Activated CD4-positive, alpha-beta T cell treated with anti-CD3 and anti-CD28 coated beads, Interleukin-2, amount 10 ng/mL, durations not matched to agents 24 days and 14 days (primary cell): ENCODE data around the gene MPHOSPH9. TPM values are rescaled to one million over a fixed set of nuclear protein-coding genes. Genes with fewer than 3 reads are reported as not detected.

ENCODE experiments used
- DNase-seq: peaks from one replicate; pipeline ENCODE4 v3.0.0; 2022
- H3K27ac Mint-ChIP-seq: one replicate; pipeline ENCODE4 v1.8.0; 2022; ENCODE audit warnings: mild to moderate bottlenecking, mixed read lengths
- H3K27me3 Mint-ChIP-seq: one replicate; pipeline ENCODE4 v1.8.0; 2022; ENCODE audit warnings: mixed read lengths
- H3K36me3 Mint-ChIP-seq: one replicate; pipeline ENCODE4 v1.8.0; 2022; ENCODE audit warnings: low read depth, mild to moderate bottlenecking, mixed read lengths
- H3K4me1 Mint-ChIP-seq: one replicate; pipeline ENCODE4 v1.8.0; 2021; ENCODE audit warnings: mixed read lengths
- H3K4me3 Mint-ChIP-seq: one replicate; pipeline ENCODE4 v1.8.0; 2022; ENCODE audit warnings: mild to moderate bottlenecking, moderate library complexity, mixed read lengths
- H3K9me3 Mint-ChIP-seq: one replicate; pipeline ENCODE4 v1.8.0; 2021; ENCODE audit warnings: mixed read lengths
- intact Hi-C: fragments of 100-400 bp; cut with micrococcal nuclease; formaldehyde crosslinking; loops from one replicate; pipeline ENCODE4 v1.15.1; 2023
- total RNA-seq: library from RNA; stranded (reverse); gene quantifications from 2 replicates; pipeline ENCODE4 v1.2.3, GENCODE V29; 2022

Gene MPHOSPH9
- total RNA-seq, 1 donor from 2014 or later: 90.3 TPM

DNA sequence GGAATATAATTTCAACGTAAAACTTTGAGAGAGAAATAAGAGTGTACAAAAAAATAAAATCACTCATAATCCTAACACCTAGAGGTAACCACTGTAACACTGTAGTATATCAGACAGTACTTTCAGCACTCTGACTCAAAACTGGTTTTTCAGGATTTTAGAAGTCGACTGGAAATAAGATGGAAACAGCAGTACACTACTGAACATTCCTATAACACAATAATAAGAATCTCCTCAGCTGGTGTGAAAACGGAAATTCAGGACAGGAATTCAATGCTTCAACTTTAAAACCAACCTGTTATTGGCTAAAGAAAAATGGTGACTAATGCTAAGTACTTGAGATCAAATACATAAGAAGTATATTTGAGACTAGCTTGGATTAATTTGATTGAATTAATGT, 69.7 kb downstream of the MPHOSPH9 start:
- H3K27me3 Mint-ChIP-seq: no peaks in the 10 kb centered on the region
- intact Hi-C loops: no loop called here
- no peak overlapping the region for H3K27ac Mint-ChIP-seq
- H3K4me1 Mint-ChIP-seq: no peaks in the 10 kb centered on the region
- H3K36me3 Mint-ChIP-seq: peaks cover 49% of the 10 kb centered on the region
- no peaks in the 10 kb centered on the region for H3K9me3 Mint-ChIP-seq
- DNase-seq: no peak
- H3K4me3 Mint-ChIP-seq: no peak overlapping the region

DNA sequence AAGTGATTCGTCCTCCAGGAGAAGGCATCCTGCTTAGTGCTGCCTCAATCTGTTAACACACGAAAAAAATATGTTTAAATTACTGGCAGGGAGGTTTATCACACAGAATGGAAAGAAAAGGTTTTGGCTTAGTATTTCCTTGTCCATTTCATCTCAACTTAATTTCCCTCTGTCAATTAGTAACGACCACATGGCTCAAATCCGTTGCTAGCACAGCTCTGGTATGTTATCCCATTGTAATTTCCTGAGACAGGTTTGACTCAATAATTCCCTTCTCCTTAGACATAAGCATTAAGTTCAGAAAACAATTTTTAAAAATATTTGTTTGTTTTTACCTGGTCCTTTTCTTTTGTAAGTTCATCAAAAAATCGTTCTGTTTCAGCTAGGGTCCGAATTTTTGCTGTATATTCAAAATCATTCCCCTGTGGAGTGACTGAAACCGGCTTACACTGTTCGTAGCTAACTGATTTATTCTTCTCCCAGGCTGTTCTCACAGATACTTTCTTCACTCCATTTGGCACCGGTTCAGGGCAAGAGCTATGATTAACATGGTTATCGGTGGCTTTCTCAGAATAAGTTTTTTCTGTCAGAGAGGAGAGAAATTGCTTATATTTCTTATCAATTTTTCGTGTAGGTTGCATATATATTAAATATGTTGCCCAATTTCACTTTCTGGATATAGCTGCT, 72.0 kb downstream of the MPHOSPH9 start:
- no peak overlapping the region for H3K4me3 Mint-ChIP-seq
- H3K36me3 Mint-ChIP-seq: peaks cover 40% of the 10 kb centered on the region
- H3K9me3 Mint-ChIP-seq: no peaks in the 10 kb centered on the region
- intact Hi-C loops: no loop called here
- no peaks in the 10 kb centered on the region for H3K4me1 Mint-ChIP-seq
- H3K27ac Mint-ChIP-seq: no peak overlapping the region
- H3K27me3 Mint-ChIP-seq: no peaks in the 10 kb centered on the region
- no peak for DNase-seq

GRCh38 chr12:123153906-123154305, 79.0 kb downstream of the MPHOSPH9 start:
- DNase-seq: no peak
- Mint-ChIP-seq H3K4me3 (no peak overlapping the region), H3K27me3 (peaks cover 9% of the 10 kb centered on the region), H3K27ac (no peak overlapping the region), H3K36me3 (peaks cover 19% of the 10 kb centered on the region), H3K9me3 (no peaks in the 10 kb centered on the region), H3K4me1 (peaks cover 22% of the 10 kb centered on the region)
- intact Hi-C loops: loop anchor here (5.0 kb wide), 1 partner anchor 83 kb away; no protein-coding TSS in a partner anchor

DNA sequence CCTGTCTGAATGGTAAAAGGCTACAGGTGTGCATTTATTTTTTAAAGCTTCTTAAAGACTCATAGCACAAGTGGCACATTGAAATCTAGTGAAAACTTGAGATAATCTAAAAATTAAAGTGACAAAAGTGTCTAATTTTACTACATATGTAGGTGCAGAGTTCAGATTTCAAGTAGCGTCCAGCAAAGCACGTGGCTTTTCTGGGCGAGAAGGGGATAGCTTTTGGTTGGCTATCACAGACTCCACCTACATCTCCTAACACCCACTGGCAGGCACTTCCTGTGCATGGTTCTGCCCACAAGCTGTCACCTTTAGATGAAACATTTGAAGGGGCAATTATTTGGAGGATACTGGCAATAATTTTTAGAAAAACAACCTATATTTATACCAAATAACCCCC, 80.1 kb downstream of the MPHOSPH9 start:
- Mint-ChIP-seq H3K9me3 (no peaks in the 10 kb centered on the region), H3K36me3 (peaks cover 26% of the 10 kb centered on the region), H3K27me3 (peaks cover 15% of the 10 kb centered on the region), H3K27ac (no peak overlapping the region), H3K4me1 (peaks cover 31% of the 10 kb centered on the region), H3K4me3 (no peak overlapping the region)
- intact Hi-C loops: loop anchor here (5.0 kb wide), 1 partner anchor 84 kb away; no protein-coding TSS in a partner anchor
- no peak for DNase-seq

GRCh38 chr12:123151457-123152454, 81.2 kb downstream of the MPHOSPH9 start:
- DNase-seq: no peak
- Mint-ChIP-seq H3K9me3 (no peaks in the 10 kb centered on the region), H3K27me3 (peaks cover 15% of the 10 kb centered on the region), H3K27ac (peak overlapping the region; percentile 86), H3K4me3 (peak overlapping the region; percentile 85), H3K4me1 (peaks cover 32% of the 10 kb centered on the region), H3K36me3 (peaks cover 28% of the 10 kb centered on the region)
- intact Hi-C loops: loop anchor here (1.0 to 5.0 kb wide), 4 partner anchors 15 to 86 kb away; no protein-coding TSS in a partner anchor

GRCh38 chr12:123150744-123151456, 82.0 kb downstream of the MPHOSPH9 start, which contains the start of gene PITPNM2:
Gene PITPNM2, minus strand, starts transcription at chr12:123151090. Its CDS starts 116,500 bp downstream, at chr12:123034590.
- H3K4me1 Mint-ChIP-seq: peaks cover 32% of the 10 kb centered on the region
- peak; percentile 91 for DNase-seq
- H3K36me3 Mint-ChIP-seq: peaks cover 29% of the 10 kb centered on the region
- intact Hi-C loops: loop anchor here (1.0 to 5.0 kb wide), 4 partner anchors 16 to 86 kb away; no protein-coding TSS in a partner anchor
- no peaks in the 10 kb centered on the region for H3K9me3 Mint-ChIP-seq
- H3K4me3 Mint-ChIP-seq: peak within 1 kb of the TSS; percentile 85
- peak within 1 kb of the TSS; percentile 86 for H3K27ac Mint-ChIP-seq
- H3K27me3 Mint-ChIP-seq: peaks cover 15% of the 10 kb centered on the region

DNA sequence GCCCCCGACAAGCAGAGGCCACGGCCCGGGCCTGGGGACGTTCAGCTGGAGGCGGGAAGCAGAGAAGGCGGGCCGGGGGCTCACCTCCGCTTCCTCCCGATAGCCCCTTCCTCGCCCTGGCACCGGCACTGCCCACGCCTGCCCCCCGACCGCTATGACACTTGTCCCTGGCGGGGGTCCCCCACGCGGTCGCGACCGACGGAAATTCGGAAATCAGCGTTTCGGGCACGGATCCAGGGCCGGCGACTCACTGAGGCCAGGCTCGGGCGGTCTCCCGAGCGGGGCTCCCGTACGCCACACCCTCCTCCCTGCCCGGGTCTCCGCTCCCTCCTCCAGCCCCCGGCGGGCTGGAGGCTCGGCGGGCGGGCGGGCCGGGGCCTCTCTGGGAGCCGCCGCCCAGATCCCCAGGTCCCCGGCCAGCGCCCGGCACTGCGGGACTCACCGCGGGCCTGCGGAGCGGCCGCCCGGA, 82.6 kb downstream of the MPHOSPH9 start:
- Mint-ChIP-seq H3K4me1 (peaks cover 32% of the 10 kb centered on the region), H3K27me3 (peaks cover 15% of the 10 kb centered on the region), H3K4me3 (peak overlapping the region; percentile 85), H3K27ac (peak overlapping the region; percentile 79), H3K9me3 (no peaks in the 10 kb centered on the region), H3K36me3 (peaks cover 27% of the 10 kb centered on the region)
- peak; percentile 73 for DNase-seq
- intact Hi-C loops: loop anchor here (2.0 to 5.0 kb wide), 3 partner anchors 16 to 87 kb away; no protein-coding TSS in a partner anchor

- peak overlapping the region; percentile 79 for H3K27ac Mint-ChIP-seq
- H3K27me3 Mint-ChIP-seq: peaks cover 15% of the 10 kb centered on the region
Observed at GRCh38 chr12:123149501-123150274, 83.3 kb downstream of the MPHOSPH9 start.

GRCh38 chr12:123149088-123149487, 83.9 kb downstream of the MPHOSPH9 start:
- Mint-ChIP-seq H3K27me3 (peaks cover 15% of the 10 kb centered on the region), H3K9me3 (no peaks in the 10 kb centered on the region), H3K27ac (peak overlapping the region; percentile 79), H3K4me3 (peak overlapping the region; percentile 85), H3K4me1 (peaks cover 32% of the 10 kb centered on the region), H3K36me3 (peaks cover 21% of the 10 kb centered on the region)
- intact Hi-C loops: loop anchor here (1.0 kb wide), 1 partner anchor 106 kb away; no protein-coding TSS in a partner anchor
- no peak for DNase-seq

More at GRCh38 chr12:123149501-123150274, 83.3 kb downstream of the MPHOSPH9 start:
- peak; percentile 64 for DNase-seq
- peaks cover 27% of the 10 kb centered on the region for H3K36me3 Mint-ChIP-seq
- H3K4me1 Mint-ChIP-seq: peaks cover 32% of the 10 kb centered on the region
- intact Hi-C loops: loop anchor here (1.0 to 5.0 kb wide), 4 partner anchors 17 to 106 kb away; no protein-coding TSS in a partner anchor
- H3K9me3 Mint-ChIP-seq: no peaks in the 10 kb centered on the region
- H3K4me3 Mint-ChIP-seq: peak overlapping the region; percentile 85

DNA sequence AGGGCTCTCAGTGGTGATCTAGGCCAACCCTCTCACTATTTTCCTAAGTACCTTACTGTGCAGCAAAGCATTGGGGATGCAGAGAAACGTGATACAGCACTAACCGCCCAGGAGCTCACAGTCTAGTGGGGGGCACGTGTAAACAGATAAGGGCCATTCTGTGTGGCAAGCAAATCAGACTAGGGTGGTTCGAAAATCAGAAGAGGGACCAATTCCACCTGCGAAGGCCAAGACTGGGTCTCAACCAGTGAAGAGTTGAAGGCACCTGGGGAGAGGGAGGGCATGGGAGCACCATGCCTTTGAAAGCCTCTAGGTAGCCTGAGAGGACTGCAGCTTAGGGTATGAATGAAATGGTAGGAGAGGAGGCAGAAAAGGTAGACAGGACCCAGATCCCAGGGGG, 84.3 kb downstream of the MPHOSPH9 start:
- DNase-seq: no peak
- Mint-ChIP-seq H3K27ac (no peak overlapping the region), H3K4me1 (peaks cover 31% of the 10 kb centered on the region), H3K36me3 (peaks cover 19% of the 10 kb centered on the region), H3K9me3 (no peaks in the 10 kb centered on the region), H3K27me3 (peaks cover 15% of the 10 kb centered on the region), H3K4me3 (peak overlapping the region; percentile 33)
- intact Hi-C loops: loop anchor here (1.0 kb wide), 1 partner anchor 105 kb away; no protein-coding TSS in a partner anchor

GRCh38 chr12:123148223-123148622, 84.7 kb downstream of the MPHOSPH9 start:
- Mint-ChIP-seq H3K27me3 (peaks cover 15% of the 10 kb centered on the region), H3K36me3 (peaks cover 19% of the 10 kb centered on the region), H3K27ac (no peak overlapping the region), H3K9me3 (no peaks in the 10 kb centered on the region), H3K4me1 (peaks cover 31% of the 10 kb centered on the region), H3K4me3 (peak overlapping the region; percentile 33)
- no peak for DNase-seq
- intact Hi-C loops: no loop called here

- peaks cover 17% of the 10 kb centered on the region for H3K36me3 Mint-ChIP-seq
- H3K27ac Mint-ChIP-seq: no peak overlapping the region
- H3K27me3 Mint-ChIP-seq: peaks cover 15% of the 10 kb centered on the region
- no peak for DNase-seq
- H3K4me1 Mint-ChIP-seq: peaks cover 24% of the 10 kb centered on the region
- no peaks in the 10 kb centered on the region for H3K9me3 Mint-ChIP-seq
- intact Hi-C loops: no loop called here
- no peak overlapping the region for H3K4me3 Mint-ChIP-seq
Observed at GRCh38 chr12:123145211-123145610, 87.7 kb downstream of the MPHOSPH9 start.
